Measurements from ENCODE around the gene RALGPS1. TPM values are rescaled to one million over a fixed set of nuclear protein-coding genes. Genes with fewer than 3 reads are reported as not detected.
A peak's percentile ranks its signal among the peaks of the same experiment; 100 is the strongest.

RALGPS1 gene
- polyA plus RNA-seq, 3 donors = 0.60 to 4.6 (median 1.3) TPM

DNA sequence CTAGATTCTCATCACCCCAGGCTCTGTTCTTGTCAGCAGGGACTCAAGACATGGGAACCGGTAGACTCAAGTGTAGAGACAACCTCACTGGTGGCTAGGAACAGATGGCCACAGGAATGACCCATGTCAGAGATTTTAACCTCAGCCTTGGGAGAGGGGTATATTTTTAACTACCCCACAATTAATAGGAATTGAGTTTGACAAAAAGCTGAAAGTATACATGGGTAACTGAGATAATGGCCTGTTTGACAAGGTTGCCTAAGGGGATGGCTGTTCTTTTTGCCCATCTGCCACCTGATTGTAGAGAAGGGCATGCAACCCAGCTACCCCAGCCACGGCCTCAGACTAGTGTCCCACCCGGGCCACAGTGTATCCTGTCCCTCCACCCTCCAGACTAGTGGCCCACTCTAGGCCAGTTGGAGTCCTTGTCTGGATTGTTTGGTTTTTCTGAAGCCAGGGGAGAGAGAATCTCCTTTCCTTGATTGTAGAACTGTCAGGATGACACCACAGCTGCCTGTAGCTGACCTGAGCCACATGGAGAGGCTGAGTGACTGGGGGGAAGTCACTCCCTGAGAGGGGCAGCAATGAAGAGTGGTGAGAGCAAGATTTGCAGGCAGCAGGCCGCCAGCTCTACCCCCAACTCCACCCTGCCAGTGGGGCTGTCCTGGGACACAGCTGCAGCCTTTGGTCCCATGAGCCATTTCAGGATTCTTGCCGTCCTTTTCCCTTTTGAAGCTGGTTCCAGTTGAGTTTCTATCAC is 222.5 kb downstream of the RALGPS1 start:
- peak overlapping the region in 1 of 2 donors; percentile 31 for H3K4me3 Mint-ChIP-seq
- Histone ChIP-seq H3K36me3 (replicated peaks in 1 of 2; ENCODE audit: control insufficient read depth in 1 of 2, insufficient read depth in 2 of 2, low read length in 2 of 2) (no peaks in the 10 kb centered on the region), H3K4me1 (ENCODE audit: control insufficient read depth in 1 of 2, insufficient read depth in 2 of 2, low read length in 2 of 2) (no peaks in the 10 kb centered on the region), H3K79me2 (ENCODE audit: insufficient read depth, low read length) (no peaks in the 10 kb centered on the region), H3K9me3 (replicated peaks in 1 of 2; ENCODE audit: control insufficient read depth in 1 of 2, insufficient read depth in 1 of 2, low read length in 2 of 2) (no peaks in the 10 kb centered on the region), H3K4me3 (replicated peaks in 1 of 3; ENCODE audit: low read depth in 2 of 3, low read length in 3 of 3) (no peak overlapping the region), H3K27me3 (ENCODE audit: control insufficient read depth in 2 of 2, insufficient read depth in 2 of 2, low read length in 2 of 2) (no peaks in the 10 kb centered on the region), H4K20me1 (ENCODE audit: insufficient read depth, low read length) (no peaks in the 10 kb centered on the region), H3K27ac (ENCODE audit: low read depth in 1 of 2, low read length in 2 of 2) (no peak overlapping the region), H2AFZ (ENCODE audit: insufficient read depth, low read depth, low read length, poor library complexity, severe bottlenecking) (no peak overlapping the region), H3K9ac (ENCODE audit: insufficient read depth, low read length, poor library complexity, severe bottlenecking) (no peak overlapping the region), H3K4me2 (replicated peaks; ENCODE audit: extremely low read depth, low read length, poor library complexity, severe bottlenecking) (no peak overlapping the region)
- intact Hi-C loops (cut with micrococcal nuclease) = no loop called here
- no peak for DNase-seq
- H3K27me3 Mint-ChIP-seq (ENCODE audit: low read depth in 3 of 3) = peaks cover 9 to 15% (median 10%) of the 10 kb centered on the region in 3 donors
- H3K27ac Mint-ChIP-seq = peak overlapping the region in 1 of 7 donors; percentile 0
- peaks cover 0 to 2% (median 0%) of the 10 kb centered on the region in 7 donors for H3K9me3 Mint-ChIP-seq
- TF ChIP-seq, protein P1, sequence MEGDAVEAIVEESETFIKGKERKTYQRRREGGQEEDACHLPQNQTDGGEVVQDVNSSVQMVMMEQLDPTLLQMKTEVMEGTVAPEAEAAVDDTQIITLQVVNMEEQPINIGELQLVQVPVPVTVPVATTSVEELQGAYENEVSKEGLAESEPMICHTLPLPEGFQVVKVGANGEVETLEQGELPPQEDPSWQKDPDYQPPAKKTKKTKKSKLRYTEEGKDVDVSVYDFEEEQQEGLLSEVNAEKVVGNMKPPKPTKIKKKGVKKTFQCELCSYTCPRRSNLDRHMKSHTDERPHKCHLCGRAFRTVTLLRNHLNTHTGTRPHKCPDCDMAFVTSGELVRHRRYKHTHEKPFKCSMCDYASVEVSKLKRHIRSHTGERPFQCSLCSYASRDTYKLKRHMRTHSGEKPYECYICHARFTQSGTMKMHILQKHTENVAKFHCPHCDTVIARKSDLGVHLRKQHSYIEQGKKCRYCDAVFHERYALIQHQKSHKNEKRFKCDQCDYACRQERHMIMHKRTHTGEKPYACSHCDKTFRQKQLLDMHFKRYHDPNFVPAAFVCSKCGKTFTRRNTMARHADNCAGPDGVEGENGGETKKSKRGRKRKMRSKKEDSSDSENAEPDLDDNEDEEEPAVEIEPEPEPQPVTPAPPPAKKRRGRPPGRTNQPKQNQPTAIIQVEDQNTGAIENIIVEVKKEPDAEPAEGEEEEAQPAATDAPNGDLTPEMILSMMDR (IDR thresholded peaks at IDR 0.05) = no peak
- H3K36me3 Mint-ChIP-seq = no peaks in the 10 kb centered on the region
- no CpG with 5 or more reads among the region's 5 CpGs for WGBS (ENCODE audit: insufficient coverage)
- no peaks in the 10 kb centered on the region for H3K4me1 Mint-ChIP-seq

- no peak overlapping the region for H3K9ac ChIP-seq (ENCODE audit: insufficient read depth, low read length, poor library complexity, severe bottlenecking)
These were observed 223.2 kb downstream of the RALGPS1 start for GRCh38 chr9:127137640-127138360.

More at GRCh38 chr9:127137640-127138360, 223.2 kb downstream of the RALGPS1 start:
- H3K36me3 Mint-ChIP-seq = no peaks in the 10 kb centered on the region
- TF ChIP-seq, protein P1 (IDR thresholded peaks at IDR 0.05) = no peak
- H3K27me3 Mint-ChIP-seq (ENCODE audit: low read depth in 3 of 3) = peaks cover 9 to 17% (median 11%) of the 10 kb centered on the region in 3 donors
- no peaks in the 10 kb centered on the region for H3K27me3 ChIP-seq (ENCODE audit: control insufficient read depth in 2 of 2, insufficient read depth in 2 of 2, low read length in 2 of 2)
- H3K9me3 Mint-ChIP-seq = peaks cover 0 to 2% (median 0%) of the 10 kb centered on the region in 7 donors
- no peak overlapping the region for H3K27ac ChIP-seq (ENCODE audit: low read depth in 1 of 2, low read length in 2 of 2)
- no peaks in the 10 kb centered on the region for H3K4me1 Mint-ChIP-seq
- H3K79me2 ChIP-seq (ENCODE audit: insufficient read depth, low read length) = no peaks in the 10 kb centered on the region
- DNase-seq = no peak
- 98% methylated on average over 8 of the region's 11 CpGs for WGBS (ENCODE audit: insufficient coverage)
- no peaks in the 10 kb centered on the region for H3K36me3 ChIP-seq (replicated peaks in 1 of 2; ENCODE audit: control insufficient read depth in 1 of 2, insufficient read depth in 2 of 2, low read length in 2 of 2)
- H2AFZ ChIP-seq (ENCODE audit: insufficient read depth, low read depth, low read length, poor library complexity, severe bottlenecking) = no peak overlapping the region
- no peaks in the 10 kb centered on the region for H3K4me1 ChIP-seq (ENCODE audit: control insufficient read depth in 1 of 2, insufficient read depth in 2 of 2, low read length in 2 of 2)
- no peak overlapping the region for H3K27ac Mint-ChIP-seq
- intact Hi-C loops (cut with micrococcal nuclease) = no loop called here
- H3K9me3 ChIP-seq (replicated peaks in 1 of 2; ENCODE audit: control insufficient read depth in 1 of 2, insufficient read depth in 1 of 2, low read length in 2 of 2) = no peaks in the 10 kb centered on the region
- no peaks in the 10 kb centered on the region for H4K20me1 ChIP-seq (ENCODE audit: insufficient read depth, low read length)
- no peak overlapping the region for H3K4me2 ChIP-seq (replicated peaks; ENCODE audit: extremely low read depth, low read length, poor library complexity, severe bottlenecking)
- no peak overlapping the region for H3K4me3 ChIP-seq (replicated peaks in 1 of 3; ENCODE audit: low read depth in 2 of 3, low read length in 3 of 3)
- H3K4me3 Mint-ChIP-seq = peak overlapping the region in 1 of 2 donors; percentile 31

All from CD14-positive monocyte (primary cell).